OCI-LY7 (cell line): ENCODE results near the gene RTN4. TPM values are rescaled to one million over a fixed set of nuclear protein-coding genes. Genes with fewer than 3 reads are reported as not detected.

Experiments
- BruUV-seq: library from RNA; stranded (reverse); fragments of 400-500 nt; replicated peaks from 2 replicates; lab custom pipeline; 2021; lab: Mats Ljungman, UMichigan
- CTCF ChIA-PET: fragments of 300-600 bp; sonication (Branson Sonifier 250); formaldehyde crosslinking; loops from one replicate; lab custom pipeline; 2022; ENCODE audit warnings: antibody characterized with exemption; ENCODE audit not compliant: unreplicated experiment; lab: Charles Lee
- POLR2A ChIA-PET: fragments of 300-600 bp; sonication (Branson Sonifier 250); formaldehyde crosslinking; loops from one replicate; lab custom pipeline; 2022; ENCODE audit warnings: antibody characterized with exemption; lab: Charles Lee
- DNase-seq: peaks from one replicate; pipeline ENCODE4 v3.0.0-alpha.2; 2015; ENCODE audit warnings: low spot score
- H2AFZ ChIP-seq: fragments of 200-600 bp; sonication (generic), shearing (Covaris generic); 2 replicates; pipeline ENCODE4 v1.6.1; 2014; ENCODE audit warnings: mild to moderate bottlenecking, antibody characterized with exemption, low read length, moderate library complexity
- H3K27ac ChIP-seq: fragments of 200-600 bp; sonication (generic); 2 replicates; pipeline ENCODE4 v1.5.1; 2014; ENCODE audit warnings: mixed run types, low read depth, mild to moderate bottlenecking, moderate library complexity, low read length, inconsistent platforms; ENCODE audit not compliant: poor library complexity, severe bottlenecking
- H3K36me3 ChIP-seq: fragments of 200-600 bp; sonication (generic); 2 replicates; pipeline ENCODE4 v1.6.1; 2014; ENCODE audit warnings: mild to moderate bottlenecking, antibody characterized with exemption, low read length, moderate library complexity, mixed read lengths; ENCODE audit not compliant: insufficient read depth
- H3K4me1 ChIP-seq: fragments of 200-600 bp; sonication (generic); 2 replicates; pipeline ENCODE4 v1.5.1; 2014; ENCODE audit warnings: mild to moderate bottlenecking, low read length; ENCODE audit not compliant: insufficient read depth, poor library complexity, severe bottlenecking
- H3K4me2 ChIP-seq: fragments of 200-600 bp; sonication (generic); 2 replicates; pipeline ENCODE4 v1.6.1; 2014; ENCODE audit warnings: mild to moderate bottlenecking, low read length
- H3K4me3 ChIP-seq: fragments of 200-600 bp; sonication (generic); 2 replicates; pipeline ENCODE4 v1.5.1; 2014; ENCODE audit warnings: mild to moderate bottlenecking, low read depth, low read length; ENCODE audit not compliant: poor library complexity, severe bottlenecking
- H3K79me2 ChIP-seq: fragments of 200-600 bp; sonication (generic); 2 replicates; pipeline ENCODE4 v1.6.1; 2016; ENCODE audit warnings: low read depth, mild to moderate bottlenecking, low read length, moderate library complexity, mixed read lengths; ENCODE audit not compliant: insufficient read depth
- H3K9me2 ChIP-seq: fragments of 200-600 bp; sonication (generic); 2 replicates; pipeline ENCODE4 v1.6.1; 2016; ENCODE audit warnings: mild to moderate bottlenecking, low read length, mixed read lengths; ENCODE audit not compliant: insufficient read depth
- H3K9me3 ChIP-seq: fragments of 200-600 bp; sonication (generic); 2 replicates; pipeline ENCODE4 v1.6.1; 2014; ENCODE audit warnings: mild to moderate bottlenecking, mixed run types, low read length, mixed read lengths
- H4K20me1 ChIP-seq: fragments of 200-600 bp; sonication (generic); 2 replicates; pipeline ENCODE4 v1.6.1; 2014; ENCODE audit warnings: mild to moderate bottlenecking, antibody characterized with exemption, low read length, moderate library complexity, mixed read lengths; ENCODE audit not compliant: insufficient read depth
- EZH2phosphoT487 ChIP-seq: fragments of 200-600 bp; sonication (generic); IDR thresholded peaks from 2 replicates; pipeline ENCODE4 v1.6.1; 2018; ENCODE audit warnings: low read depth, borderline replicate concordance, mild to moderate bottlenecking, mixed run types, antibody characterized with exemption, low read length, moderate library complexity, mixed read lengths
- intact Hi-C: fragments of 100-400 bp; cut with micrococcal nuclease; formaldehyde crosslinking; loops from one replicate; pipeline ENCODE4 v1.10.0; 2022; ENCODE audit not compliant: unreplicated experiment
- total RNA-seq, 2 experiments: library from RNA; depleted of rRNA in 1 of 2; stranded (reverse); fragments of >200 nt in 1 of 2; shearing (Covaris generic) in 1 of 2; gene quantifications; 2 replicates each; pipeline ENCODE4 v1.2.3, GENCODE V29; 2014 to 2022
- TF ChIP-seq, protein P1 (sequence below): fragments of 200-600 bp; sonication (generic); conservative IDR thresholded peaks from 2 replicates; pipeline ENCODE4 v1.5.1; 2014; ENCODE audit warnings: mild to moderate bottlenecking, antibody characterized with exemption, low read length, moderate library complexity, mixed read lengths

Gene RTN4
- total RNA-seq, 2 experiments from 2014 or later: 36.5 to 75.2 TPM

DNA sequence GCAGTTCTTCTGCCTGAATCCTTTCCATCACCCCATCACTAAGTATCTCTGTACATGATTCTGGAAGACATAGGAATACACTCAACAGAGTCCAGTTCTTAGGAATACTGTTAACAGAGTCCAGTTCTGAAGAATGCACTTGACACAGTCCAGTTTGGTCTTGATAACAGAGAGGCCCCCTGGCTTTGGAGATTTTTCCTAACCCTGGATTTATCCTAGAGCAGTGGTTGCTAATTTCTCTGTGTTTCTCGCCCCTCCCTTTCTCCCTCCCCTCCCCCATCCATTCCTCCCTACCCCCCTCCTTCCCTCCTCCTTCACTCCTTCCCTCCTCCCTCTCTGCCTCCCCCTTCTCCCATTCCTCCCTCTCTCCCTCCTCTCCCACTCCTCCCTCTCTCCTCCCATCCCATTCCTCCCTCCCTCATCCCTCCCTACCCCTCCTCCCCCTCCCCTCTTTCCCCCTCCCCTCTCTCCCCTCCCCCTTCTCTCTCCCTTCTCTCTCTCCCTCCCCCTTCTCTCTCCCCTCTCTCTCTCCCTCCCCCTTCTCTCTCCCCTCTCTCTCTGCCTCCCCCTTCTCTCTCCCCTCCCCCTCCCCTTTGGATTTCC is 105.4 kb downstream of the RTN4 start:
- Histone ChIP-seq H3K4me1 (no peaks in the 10 kb centered on the region), H3K9me2 (no peaks in the 10 kb centered on the region), H3K4me2 (no peak overlapping the region), H3K9me3 (no peaks in the 10 kb centered on the region), H3K4me3 (no peak overlapping the region), H4K20me1 (no peaks in the 10 kb centered on the region), H2AFZ (no peak overlapping the region), H3K79me2 (no peaks in the 10 kb centered on the region), H3K36me3 (peaks cover 94% of the 10 kb centered on the region), H3K27ac (no peak overlapping the region)
- POLR2A ChIA-PET: no interaction called here
- TF ChIP-seq EZH2phosphoT487: no peak
- TF ChIP-seq, protein P1, sequence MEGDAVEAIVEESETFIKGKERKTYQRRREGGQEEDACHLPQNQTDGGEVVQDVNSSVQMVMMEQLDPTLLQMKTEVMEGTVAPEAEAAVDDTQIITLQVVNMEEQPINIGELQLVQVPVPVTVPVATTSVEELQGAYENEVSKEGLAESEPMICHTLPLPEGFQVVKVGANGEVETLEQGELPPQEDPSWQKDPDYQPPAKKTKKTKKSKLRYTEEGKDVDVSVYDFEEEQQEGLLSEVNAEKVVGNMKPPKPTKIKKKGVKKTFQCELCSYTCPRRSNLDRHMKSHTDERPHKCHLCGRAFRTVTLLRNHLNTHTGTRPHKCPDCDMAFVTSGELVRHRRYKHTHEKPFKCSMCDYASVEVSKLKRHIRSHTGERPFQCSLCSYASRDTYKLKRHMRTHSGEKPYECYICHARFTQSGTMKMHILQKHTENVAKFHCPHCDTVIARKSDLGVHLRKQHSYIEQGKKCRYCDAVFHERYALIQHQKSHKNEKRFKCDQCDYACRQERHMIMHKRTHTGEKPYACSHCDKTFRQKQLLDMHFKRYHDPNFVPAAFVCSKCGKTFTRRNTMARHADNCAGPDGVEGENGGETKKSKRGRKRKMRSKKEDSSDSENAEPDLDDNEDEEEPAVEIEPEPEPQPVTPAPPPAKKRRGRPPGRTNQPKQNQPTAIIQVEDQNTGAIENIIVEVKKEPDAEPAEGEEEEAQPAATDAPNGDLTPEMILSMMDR: no peak
- intact Hi-C loops: no loop called here
- CTCF ChIA-PET: no interaction called here
- no TSS peak for BruUV-seq
- no peak for DNase-seq

DNA sequence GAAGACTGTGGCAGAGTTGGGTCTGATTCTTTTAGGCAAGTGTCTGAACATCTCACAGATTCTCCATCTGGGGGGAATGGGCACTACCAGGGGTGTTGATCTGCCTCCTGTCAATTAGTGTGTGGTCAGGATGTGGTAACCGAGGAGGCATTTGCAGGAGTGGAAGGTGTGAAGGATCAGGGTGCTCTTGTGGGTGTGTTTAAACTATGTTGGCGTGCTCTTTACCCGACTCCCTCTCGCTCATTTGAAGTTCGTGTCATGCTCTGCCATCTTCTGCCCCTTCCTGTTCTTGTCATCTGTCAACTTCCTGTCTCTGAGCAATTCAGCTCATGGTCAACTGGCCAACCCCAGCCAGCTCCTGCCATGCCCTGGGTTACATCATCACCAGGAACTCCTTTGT is 107.9 kb downstream of the RTN4 start:
- H3K9me3 ChIP-seq: peaks cover 6% of the 10 kb centered on the region; the same call in 1 of the 2 replicates
- no peak overlapping the region for H2AFZ ChIP-seq
- no peaks in the 10 kb centered on the region for H4K20me1 ChIP-seq
- H3K9me2 ChIP-seq: no peaks in the 10 kb centered on the region
- DNase-seq: no peak
- H3K4me1 ChIP-seq: no peaks in the 10 kb centered on the region
- no peak for TF ChIP-seq EZH2phosphoT487
- TF ChIP-seq, protein P1: no peak
- no peaks in the 10 kb centered on the region for H3K79me2 ChIP-seq
- intact Hi-C loops: no loop called here
- H3K4me3 ChIP-seq: no peak overlapping the region
- ChIA-PET CTCF (no interaction called here), POLR2A (interaction anchor here (1.4 kb wide), 1 partner anchor 11 kb away, joined by 3 read pairs; no protein-coding TSS in a partner anchor)
- no TSS peak for BruUV-seq
- peaks cover 94% of the 10 kb centered on the region for H3K36me3 ChIP-seq
- H3K4me2 ChIP-seq: no peak overlapping the region
- no peak overlapping the region for H3K27ac ChIP-seq

DNA sequence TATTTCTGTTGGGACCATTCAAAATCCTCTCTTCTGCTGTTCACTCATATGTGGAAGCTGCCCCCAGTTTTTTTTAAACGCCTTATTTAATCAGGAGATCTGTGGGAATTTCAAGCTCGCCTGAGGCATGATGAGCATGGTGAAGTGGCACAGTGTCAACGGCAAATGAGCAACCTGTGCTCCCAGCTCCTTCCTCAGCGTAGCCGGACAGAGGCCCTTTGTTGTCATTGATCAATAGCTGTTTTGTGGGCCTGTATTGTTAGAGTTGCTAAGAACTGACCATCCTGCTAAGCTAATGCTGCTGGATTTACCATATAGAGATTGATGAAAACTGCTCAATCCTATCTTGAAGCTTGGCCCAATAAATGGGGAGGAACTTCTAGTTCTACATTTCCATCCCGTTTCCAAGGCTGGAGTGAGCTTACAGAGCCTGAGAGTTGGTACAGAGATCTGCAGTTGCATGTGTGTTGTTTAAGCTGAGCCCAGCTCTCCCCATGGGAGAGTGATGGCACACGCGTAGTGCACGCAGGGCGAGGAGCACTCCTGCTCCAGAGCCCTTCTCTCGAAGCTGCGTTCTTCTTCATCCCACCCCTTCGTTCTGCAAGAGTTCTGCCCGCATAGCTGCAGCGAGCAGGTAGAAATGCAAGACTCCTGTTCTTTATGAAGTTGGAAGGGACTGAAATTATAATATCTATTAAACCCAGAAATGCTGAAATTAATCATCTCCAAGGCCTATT is 108.8 kb downstream of the RTN4 start:
- Histone ChIP-seq H3K4me3 (no peak overlapping the region), H3K79me2 (no peaks in the 10 kb centered on the region), H4K20me1 (no peaks in the 10 kb centered on the region), H3K36me3 (peaks cover 94% of the 10 kb centered on the region), H3K9me2 (no peaks in the 10 kb centered on the region), H3K4me2 (no peak overlapping the region), H3K4me1 (no peaks in the 10 kb centered on the region), H3K9me3 (peaks cover 6% of the 10 kb centered on the region; the same call in 1 of the 2 replicates), H2AFZ (no peak overlapping the region), H3K27ac (no peak overlapping the region)
- CTCF ChIA-PET: no interaction called here
- POLR2A ChIA-PET: interaction anchor here (1.4 kb wide), 1 partner anchor 10 kb away, joined by 3 read pairs; no protein-coding TSS in a partner anchor
- no TSS peak for BruUV-seq
- TF ChIP-seq, protein P1: no peak
- no peak for TF ChIP-seq EZH2phosphoT487
- intact Hi-C loops: no loop called here
- no peak for DNase-seq
